Esophagus squamous epithelium (tissue), 5 donors: ENCODE data around the gene TRAK1. TPM values are rescaled to one million over a fixed set of nuclear protein-coding genes. Genes with fewer than 3 reads are reported as not detected.

Experiments used
- DNase-seq: peaks from one replicate; lab custom pipeline; 2025; lab: John Stamatoyannopoulos, UW
- H3K27ac ChIP-seq, 4 donors: fragments of 200-600 bp; sonication (generic); one replicate each; pipeline ENCODE4 v1.5.1; 2016 to 2019; ENCODE audit warnings: mild to moderate bottlenecking in 1 of 4
- H3K27me3 ChIP-seq, 4 donors: fragments of 200-600 bp; sonication (generic); 1 replicate in 3 of 4; 2 replicates in 1 of 4; pipeline versions ENCODE4 v1.5.1 to v1.6.0; 2017 to 2021; ENCODE audit warnings: antibody characterized with exemption in 1 of 4
- H3K36me3 ChIP-seq, 3 donors: fragments of 200-600 bp; sonication (generic); one replicate each; pipeline ENCODE4 v1.5.1; 2016 to 2019
- H3K4me1 ChIP-seq, 3 donors: fragments of 200-600 bp; sonication (generic); one replicate each; pipeline ENCODE4 v1.5.1; 2017 to 2019
- H3K4me3 ChIP-seq, 4 donors: fragments of 200-600 bp; sonication (generic); 1 replicate in 3 of 4; 2 replicates in 1 of 4; pipeline ENCODE4 v1.5.1; 2016 to 2019; ENCODE audit warnings: mild to moderate bottlenecking in 2 of 4, moderate library complexity in 1 of 4
- H3K9me3 ChIP-seq, 3 donors: fragments of 200-600 bp; sonication (generic); one replicate each; pipeline ENCODE4 v1.5.1; 2016 to 2019
- CTCF ChIP-seq, 6 experiments: fragments of 450-650 bp in 4 of 6; fragments of 200-600 bp in 2 of 6; sonication (generic) in 2 of 6; IDR thresholded peaks; one replicate each; pipeline ENCODE4 v1.5.1; 2016 to 2019; ENCODE audit warnings: antibody characterized with exemption in 6 of 6, mild to moderate bottlenecking in 4 of 6, moderate library complexity in 4 of 6
- POLR2A ChIP-seq, 4 donors: fragments of 450-650 bp; IDR thresholded peaks; one replicate each; pipeline ENCODE4 v1.6.1; 2017; ENCODE audit warnings: antibody characterized with exemption in 4 of 4, mild to moderate bottlenecking in 4 of 4, moderate library complexity in 3 of 4
- WGBS, 2 donors: methylation state at CpG; one replicate each; pipeline ENCODE4 v1.1.5; 2018; 5-methylcytosine and 5-hydroxymethylcytosine counted together
- intact Hi-C: fragments of 100-400 bp; cut with DNase I; formaldehyde crosslinking; loops from one replicate; pipeline ENCODE4 v1.15.0; 2022
- total RNA-seq, 4 donors: library from RNA; depleted of rRNA; stranded (reverse); fragments of >200 nt; gene quantifications; one replicate each; pipeline ENCODE4 v1.1.0, GENCODE V29; 2016
- donor health status: DM: yes; HTN: yes; CAD: no.

Gene TRAK1
- total RNA-seq, 4 donors from 2014 or later: 31.8 to 40.6 (median 37.7) TPM

GRCh38 chr3:42262525-42262924, 171.4 kb downstream of the TRAK1 start:
- H3K27me3 ChIP-seq: peaks cover 8 to 96% (median 28%) of the 10 kb centered on the region in 4 donors
- 10 to 14% methylated on average over 1 of the region's 2 CpGs for WGBS, 2 donors

GRCh38 chr3:42263354-42264346, 172.5 kb downstream of the TRAK1 start:
- no peak for DNase-seq
- H3K9me3 ChIP-seq: no peaks in the 10 kb centered on the region
- no peaks in the 10 kb centered on the region for H3K36me3 ChIP-seq
- peaks cover 0 to 37% (median 15%) of the 10 kb centered on the region in 3 donors for H3K4me1 ChIP-seq
- TF ChIP-seq CTCF (IDR thresholded peaks at IDR 0.05) (peak in 1 of 6 experiments; percentile 21), POLR2A (IDR thresholded peaks at IDR 0.05) (no peak)
- intact Hi-C loops: no loop called here
- peak overlapping the region in 3 of 4 donors; percentile 11 to 52 (median 29) for H3K4me3 ChIP-seq
- no peak overlapping the region for H3K27ac ChIP-seq
- H3K27me3 ChIP-seq: peaks cover 8 to 96% (median 28%) of the 10 kb centered on the region in 4 donors
- WGBS, 2 donors: 17 to 18% methylated on average over 30 to 32 of the region's 56 CpGs

More at GRCh38 chr3:42262525-42262924, 171.4 kb downstream of the TRAK1 start:
- intact Hi-C loops: no loop called here
- H3K9me3 ChIP-seq: no peaks in the 10 kb centered on the region
- H3K4me3 ChIP-seq: no peak overlapping the region
- H3K36me3 ChIP-seq: no peaks in the 10 kb centered on the region
- H3K27ac ChIP-seq: no peak overlapping the region
- DNase-seq: no peak
- no peak for TF ChIP-seq CTCF (IDR thresholded peaks at IDR 0.05)
- no peak for TF ChIP-seq POLR2A (IDR thresholded peaks at IDR 0.05)
- H3K4me1 ChIP-seq: peaks cover 0 to 37% (median 15%) of the 10 kb centered on the region in 3 donors

- Histone ChIP-seq H3K4me3 (peak overlapping the region in 1 of 4 donors; percentile 36), H3K36me3 (no peaks in the 10 kb centered on the region), H3K4me1 (peaks cover 0 to 37% (median 15%) of the 10 kb centered on the region in 3 donors), H3K27ac (no peak overlapping the region), H3K27me3 (peaks cover 8 to 99% (median 28%) of the 10 kb centered on the region in 4 donors), H3K9me3 (no peaks in the 10 kb centered on the region)
- 11 to 20% methylated on average over 16 to 28 of the region's 37 CpGs for WGBS, 2 donors
- no peak for DNase-seq
- TF ChIP-seq POLR2A (IDR thresholded peaks at IDR 0.05): no peak
- no peak for TF ChIP-seq CTCF (IDR thresholded peaks at IDR 0.05)
- intact Hi-C loops: no loop called here
Observed at GRCh38 chr3:42264399-42265058, 173.4 kb downstream of the TRAK1 start.

GRCh38 chr3:42265059-42265991, 174.2 kb downstream of the TRAK1 start:
- no peak for TF ChIP-seq POLR2A (IDR thresholded peaks at IDR 0.05)
- TF ChIP-seq CTCF (IDR thresholded peaks at IDR 0.05): no peak
- Histone ChIP-seq H3K36me3 (no peaks in the 10 kb centered on the region), H3K9me3 (no peaks in the 10 kb centered on the region), H3K4me3 (peak overlapping the region in 1 of 4 donors; percentile 36), H3K4me1 (peaks cover 0 to 37% (median 15%) of the 10 kb centered on the region in 3 donors), H3K27ac (no peak overlapping the region), H3K27me3 (peaks cover 8 to 99% (median 28%) of the 10 kb centered on the region in 4 donors)
- intact Hi-C loops: no loop called here
- no peak for DNase-seq
- WGBS, 2 donors: 5% methylated on average over 12 of the region's 60 CpGs; no CpG with 5 or more reads in 1 of the 2 donors
